ENCODE data around the gene NSF.
A peak's percentile ranks its signal among the peaks of the same experiment; 100 is the strongest.

Gene NSF

DNA sequence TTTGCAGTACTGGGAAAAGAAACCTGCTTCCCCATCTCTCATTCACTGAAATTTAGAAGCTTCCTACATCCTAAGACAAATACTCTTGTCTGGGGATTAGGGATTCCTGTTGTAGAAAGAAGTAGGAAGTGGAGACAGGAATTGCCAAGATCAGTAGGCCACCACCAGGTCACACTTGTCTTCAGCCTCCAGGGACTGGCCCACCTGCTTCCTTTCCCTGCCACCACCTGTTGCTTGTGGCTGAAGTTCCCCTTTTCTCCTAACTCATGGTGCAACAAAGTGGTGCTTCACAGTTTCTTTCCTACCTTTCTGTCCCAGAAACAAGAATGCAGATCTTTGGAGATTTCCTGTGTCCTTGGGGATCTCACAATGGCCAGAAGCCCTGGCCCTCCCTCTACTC is 145.6 kb downstream of the NSF start:
- TF ChIP-seq, protein P1, sequence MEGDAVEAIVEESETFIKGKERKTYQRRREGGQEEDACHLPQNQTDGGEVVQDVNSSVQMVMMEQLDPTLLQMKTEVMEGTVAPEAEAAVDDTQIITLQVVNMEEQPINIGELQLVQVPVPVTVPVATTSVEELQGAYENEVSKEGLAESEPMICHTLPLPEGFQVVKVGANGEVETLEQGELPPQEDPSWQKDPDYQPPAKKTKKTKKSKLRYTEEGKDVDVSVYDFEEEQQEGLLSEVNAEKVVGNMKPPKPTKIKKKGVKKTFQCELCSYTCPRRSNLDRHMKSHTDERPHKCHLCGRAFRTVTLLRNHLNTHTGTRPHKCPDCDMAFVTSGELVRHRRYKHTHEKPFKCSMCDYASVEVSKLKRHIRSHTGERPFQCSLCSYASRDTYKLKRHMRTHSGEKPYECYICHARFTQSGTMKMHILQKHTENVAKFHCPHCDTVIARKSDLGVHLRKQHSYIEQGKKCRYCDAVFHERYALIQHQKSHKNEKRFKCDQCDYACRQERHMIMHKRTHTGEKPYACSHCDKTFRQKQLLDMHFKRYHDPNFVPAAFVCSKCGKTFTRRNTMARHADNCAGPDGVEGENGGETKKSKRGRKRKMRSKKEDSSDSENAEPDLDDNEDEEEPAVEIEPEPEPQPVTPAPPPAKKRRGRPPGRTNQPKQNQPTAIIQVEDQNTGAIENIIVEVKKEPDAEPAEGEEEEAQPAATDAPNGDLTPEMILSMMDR (IDR thresholded peaks at IDR 0.05; ENCODE audit: insufficient read depth, low read depth, low read length, missing control alignments): no peak
- no peak overlapping the region for H3K4me3 ChIP-seq (ENCODE audit: low read depth, low read length)
- peak; percentile 31 for DNase-seq (ENCODE audit: low read depth)

DNA sequence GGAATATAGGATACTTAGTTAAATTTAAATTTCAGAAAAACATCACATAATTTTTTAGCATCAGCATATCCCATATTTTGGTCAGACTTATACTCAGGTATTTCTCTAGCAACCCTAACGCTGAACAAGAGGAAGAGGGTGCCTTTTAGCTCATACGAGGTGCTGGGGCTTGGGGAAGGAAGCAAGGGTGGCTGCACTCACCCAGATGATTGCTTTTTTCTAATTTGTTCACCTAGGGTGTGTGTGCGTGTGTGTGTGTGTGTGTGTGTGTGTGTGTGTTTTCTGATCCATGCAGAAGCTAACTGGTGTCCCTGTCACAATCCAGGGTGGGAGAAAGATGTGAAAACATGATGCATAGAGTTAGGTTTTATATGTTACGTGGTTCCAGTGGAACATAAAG is 146.9 kb downstream of the NSF start:
- no peak overlapping the region for H3K4me3 ChIP-seq (ENCODE audit: low read depth, low read length)
- DNase-seq (ENCODE audit: low read depth): peak; percentile 6
- TF ChIP-seq, protein P1 (IDR thresholded peaks at IDR 0.05; ENCODE audit: insufficient read depth, low read depth, low read length, missing control alignments): no peak

- H3K4me3 ChIP-seq (ENCODE audit: low read depth, low read length): no peak overlapping the region
- TF ChIP-seq, protein P1 (IDR thresholded peaks at IDR 0.05; ENCODE audit: insufficient read depth, low read depth, low read length, missing control alignments): no peak
- no peak for DNase-seq (ENCODE audit: low read depth)
These were observed 148.1 kb downstream of the NSF start for GRCh38 chr17:46738544-46738943.

GRCh38 chr17:46739982-46740381 is 149.5 kb downstream of the NSF start:
- TF ChIP-seq, protein P1 (IDR thresholded peaks at IDR 0.05; ENCODE audit: insufficient read depth, low read depth, low read length, missing control alignments): no peak
- H3K4me3 ChIP-seq (ENCODE audit: low read depth, low read length): no peak overlapping the region

GRCh38 chr17:46741122-46741730 is 150.8 kb downstream of the NSF start:
- TF ChIP-seq, protein P1 (IDR thresholded peaks at IDR 0.05; ENCODE audit: insufficient read depth, low read depth, low read length, missing control alignments): no peak
- H3K4me3 ChIP-seq (ENCODE audit: low read depth, low read length): no peak overlapping the region
- no peak for DNase-seq (ENCODE audit: low read depth)

More at GRCh38 chr17:46739982-46740381, 149.5 kb downstream of the NSF start:
- DNase-seq (ENCODE audit: low read depth): no peak

DNA sequence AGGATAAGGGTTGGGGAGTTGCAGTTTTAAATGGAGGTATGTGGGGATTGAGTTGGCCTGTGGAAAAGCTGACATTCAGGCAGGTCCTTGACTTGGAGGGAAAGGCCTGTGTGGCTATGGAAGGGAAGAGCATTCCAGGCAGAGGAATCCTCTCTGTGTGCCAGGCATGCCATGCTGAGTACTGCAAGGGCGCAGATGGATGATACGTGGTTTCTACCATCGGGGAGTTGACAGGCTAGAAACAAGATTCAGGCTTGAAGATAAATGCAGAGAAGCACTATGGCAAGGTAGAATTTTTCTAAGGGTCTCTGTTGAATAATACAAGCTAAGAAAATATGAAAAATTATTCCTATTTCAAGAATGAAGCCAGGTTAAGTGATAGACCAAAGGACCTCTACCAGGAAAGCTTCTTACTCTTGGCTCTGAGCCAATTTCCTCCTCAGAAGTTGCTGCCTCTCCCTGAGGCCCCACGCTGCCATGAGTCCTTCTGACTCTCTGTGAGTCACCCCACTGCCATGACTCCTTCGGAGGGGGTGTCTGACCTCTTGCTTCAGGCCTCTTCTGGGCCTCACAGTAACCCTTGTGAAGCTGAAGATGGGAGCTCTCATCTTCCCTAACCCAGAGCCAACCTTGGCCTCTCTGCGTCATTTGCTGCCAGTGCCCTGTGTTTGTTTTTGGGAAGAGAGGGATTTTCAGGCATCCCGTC is 152.2 kb downstream of the NSF start:
- H3K4me3 ChIP-seq (ENCODE audit: low read depth, low read length): no peak overlapping the region
- DNase-seq (ENCODE audit: low read depth): no peak
- TF ChIP-seq, protein P1 (IDR thresholded peaks at IDR 0.05; ENCODE audit: insufficient read depth, low read depth, low read length, missing control alignments): no peak

Data from GM12865 (cell line).